Smooth muscle cell (in vitro differentiated cells): ENCODE data around the gene ELOA. TPM values are rescaled to one million over a fixed set of nuclear protein-coding genes. Genes with fewer than 3 reads are reported as not detected.

ENCODE experiments used
- DNase-seq: peaks from one replicate; lab custom pipeline; 2025; ENCODE audit not compliant: unreplicated experiment; lab: John Stamatoyannopoulos, UW
- H2AFZ ChIP-seq: fragments of 200-600 bp; sonication (generic); 2 replicates; pipeline ENCODE4 v1.6.0; 2016; ENCODE audit warnings: antibody characterized with exemption, low read depth, mild to moderate bottlenecking
- H3F3A ChIP-seq: fragments of 200-600 bp; sonication (generic); 2 replicates; pipeline ENCODE4 v1.6.0; 2017; ENCODE audit warnings: antibody characterized with exemption, low read depth
- H3K27ac ChIP-seq: fragments of 200-600 bp; sonication (generic); 2 replicates; pipeline ENCODE4 v1.5.1; 2016; ENCODE audit warnings: low read depth, mild to moderate bottlenecking
- H3K27me3 ChIP-seq: fragments of 200-600 bp; sonication (generic); 2 replicates; pipeline ENCODE4 v1.6.1; 2016; ENCODE audit warnings: low read depth, mild to moderate bottlenecking
- H3K36me3 ChIP-seq: fragments of 200-600 bp; sonication (generic); 2 replicates; pipeline ENCODE4 v1.5.1; 2016; ENCODE audit warnings: low read depth
- H3K4me1 ChIP-seq: fragments of 200-600 bp; sonication (generic); 2 replicates; pipeline ENCODE4 v1.5.1; 2016; ENCODE audit warnings: low read depth
- H3K4me2 ChIP-seq: fragments of 200-600 bp; sonication (generic); 2 replicates; pipeline ENCODE4 v1.6.0; 2016; ENCODE audit warnings: mild to moderate bottlenecking
- H3K4me3 ChIP-seq: fragments of 200-600 bp; sonication (generic); 2 replicates; pipeline ENCODE4 v1.5.1; 2016; ENCODE audit warnings: mild to moderate bottlenecking
- H3K79me2 ChIP-seq: fragments of 200-600 bp; sonication (generic); 2 replicates; pipeline ENCODE4 v1.6.0; 2016; ENCODE audit warnings: low read depth, mild to moderate bottlenecking
- H3K9ac ChIP-seq: fragments of 200-600 bp; sonication (generic); 2 replicates; pipeline ENCODE4 v1.6.0; 2016; ENCODE audit warnings: low read depth
- H3K9me3 ChIP-seq: fragments of 200-600 bp; sonication (generic); replicated peaks from 2 replicates; pipeline ENCODE4 v1.5.1; 2016; ENCODE audit warnings: low read depth
- H4K20me1 ChIP-seq: fragments of 200-600 bp; sonication (generic); 2 replicates; pipeline ENCODE4 v1.6.0; 2016; ENCODE audit warnings: low read depth
- WGBS: methylation state at CpG from one replicate; pipeline ENCODE4 v1.1.7; 2016; ENCODE audit warnings: low lambda C conversion rate; 5-methylcytosine and 5-hydroxymethylcytosine counted together
- polyA plus RNA-seq: library from polyadenylated mRNA; unstranded; fragments of >200 nt; fragmentation: Nextera tagmentation; extraction: Ambion mirVana; gene quantifications from 2 replicates; pipeline ENCODE4 v1.2.1, GENCODE V29; 2016
- total RNA-seq: library from RNA; depleted of rRNA; stranded (reverse); fragments of >200 nt; gene quantifications from 2 replicates; pipeline ENCODE4 v1.2.3, GENCODE V29; 2014
- TF ChIP-seq, protein P1 (sequence below): fragments of 200-600 bp; sonication (generic); IDR thresholded peaks from 2 replicates; pipeline ENCODE4 v1.5.1; 2017; ENCODE audit warnings: borderline replicate concordance, mild to moderate bottlenecking, antibody characterized with exemption; ENCODE audit not compliant: insufficient read depth, poor library complexity, severe bottlenecking

The ELOA gene
- total and polyA plus RNA-seq, 2 experiments from 2014 or later = 28.1 to 33.4 TPM

- H3K36me3 ChIP-seq = no peaks in the 10 kb centered on the region
- TF ChIP-seq, protein P1, sequence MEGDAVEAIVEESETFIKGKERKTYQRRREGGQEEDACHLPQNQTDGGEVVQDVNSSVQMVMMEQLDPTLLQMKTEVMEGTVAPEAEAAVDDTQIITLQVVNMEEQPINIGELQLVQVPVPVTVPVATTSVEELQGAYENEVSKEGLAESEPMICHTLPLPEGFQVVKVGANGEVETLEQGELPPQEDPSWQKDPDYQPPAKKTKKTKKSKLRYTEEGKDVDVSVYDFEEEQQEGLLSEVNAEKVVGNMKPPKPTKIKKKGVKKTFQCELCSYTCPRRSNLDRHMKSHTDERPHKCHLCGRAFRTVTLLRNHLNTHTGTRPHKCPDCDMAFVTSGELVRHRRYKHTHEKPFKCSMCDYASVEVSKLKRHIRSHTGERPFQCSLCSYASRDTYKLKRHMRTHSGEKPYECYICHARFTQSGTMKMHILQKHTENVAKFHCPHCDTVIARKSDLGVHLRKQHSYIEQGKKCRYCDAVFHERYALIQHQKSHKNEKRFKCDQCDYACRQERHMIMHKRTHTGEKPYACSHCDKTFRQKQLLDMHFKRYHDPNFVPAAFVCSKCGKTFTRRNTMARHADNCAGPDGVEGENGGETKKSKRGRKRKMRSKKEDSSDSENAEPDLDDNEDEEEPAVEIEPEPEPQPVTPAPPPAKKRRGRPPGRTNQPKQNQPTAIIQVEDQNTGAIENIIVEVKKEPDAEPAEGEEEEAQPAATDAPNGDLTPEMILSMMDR = no peak
- no peak overlapping the region for H3K27ac ChIP-seq
- H3K27me3 ChIP-seq = no peaks in the 10 kb centered on the region
- DNase-seq = no peak
- H3K4me3 ChIP-seq = no peak overlapping the region
- no peak overlapping the region for H3K4me2 ChIP-seq
- 95% methylated on average over 3 of the region's 3 CpGs for WGBS
- no peaks in the 10 kb centered on the region for H3F3A ChIP-seq
- H4K20me1 ChIP-seq = peaks cover 96% of the 10 kb centered on the region
- no peaks in the 10 kb centered on the region for H3K9me3 ChIP-seq
- no peak overlapping the region for H3K9ac ChIP-seq
- peaks cover 5% of the 10 kb centered on the region for H3K4me1 ChIP-seq
- no peak overlapping the region for H2AFZ ChIP-seq
- H3K79me2 ChIP-seq = peaks cover 50% of the 10 kb centered on the region
Observed at GRCh38 chr1:23719162-23719820, 24.0 kb upstream of the ELOA start.

- Histone ChIP-seq H3K79me2 (peaks cover 42% of the 10 kb centered on the region), H3K27me3 (no peaks in the 10 kb centered on the region), H3K27ac (no peak overlapping the region), H3K36me3 (no peaks in the 10 kb centered on the region), H2AFZ (no peak overlapping the region), H3K9me3 (no peaks in the 10 kb centered on the region), H4K20me1 (peaks cover 89% of the 10 kb centered on the region), H3K4me2 (no peak overlapping the region), H3F3A (no peaks in the 10 kb centered on the region), H3K4me1 (peaks cover 5% of the 10 kb centered on the region), H3K4me3 (no peak overlapping the region), H3K9ac (no peak overlapping the region)
- DNase-seq = no peak
- TF ChIP-seq, protein P1 = no peak
- WGBS = 95% methylated on average over 10 of the region's 10 CpGs
Observed at GRCh38 chr1:23720256-23720995, 22.8 kb upstream of the ELOA start.

DNA sequence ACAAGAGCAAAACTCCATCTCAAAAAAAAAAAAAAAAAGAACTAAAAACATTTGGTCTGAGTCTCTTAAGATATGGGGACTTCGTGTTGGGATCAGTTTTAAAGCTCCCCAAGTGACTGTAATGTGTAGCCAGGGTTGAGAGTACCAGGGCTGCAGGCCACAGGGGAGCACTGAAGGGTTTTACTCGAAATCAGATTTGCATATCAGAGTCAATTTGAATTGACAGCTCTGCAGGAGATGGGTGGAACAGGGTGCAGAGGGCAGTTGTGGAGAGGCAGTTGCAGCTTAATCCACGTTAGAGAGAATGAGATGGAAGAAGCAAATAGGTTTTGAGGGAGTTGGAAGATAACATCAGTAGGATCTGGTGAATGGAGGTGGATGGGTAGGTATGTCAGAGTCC, 20.6 kb upstream of the ELOA start:
- WGBS = 92% methylated on average over 3 of the region's 3 CpGs

More for the DNA sequence above, 20.6 kb upstream of the ELOA start:
- Histone ChIP-seq H3K4me3 (no peak overlapping the region), H3K79me2 (peaks cover 32% of the 10 kb centered on the region), H3K36me3 (no peaks in the 10 kb centered on the region), H3K27me3 (no peaks in the 10 kb centered on the region), H3K9me3 (no peaks in the 10 kb centered on the region), H3K4me1 (peaks cover 5% of the 10 kb centered on the region), H4K20me1 (peaks cover 88% of the 10 kb centered on the region), H2AFZ (no peak overlapping the region), H3K4me2 (no peak overlapping the region), H3K9ac (no peak overlapping the region), H3K27ac (no peak overlapping the region), H3F3A (no peaks in the 10 kb centered on the region)
- TF ChIP-seq, protein P1 = no peak
- no peak for DNase-seq
